CD14-positive monocyte (primary cell): ENCODE results near the gene TRIAP1. TPM values are rescaled to one million over a fixed set of nuclear protein-coding genes. Genes with fewer than 3 reads are reported as not detected.

Experiments
- DNase-seq, 3 donors: peaks; one replicate each; pipeline ENCODE4 v3.0.0-alpha.2; 2011 to 2022
- H2AFZ ChIP-seq: 2 replicates; pipeline ENCODE4 v1.6.0; 2012; ENCODE audit warnings: mild to moderate bottlenecking, low read depth, low read length, inconsistent platforms; ENCODE audit not compliant: insufficient read depth, poor library complexity, severe bottlenecking
- H3K27ac ChIP-seq, 2 donors: 1 replicate in 1 of 2; 2 replicates in 1 of 2; pipeline ENCODE4 v1.5.1; 2012 to 2013; ENCODE audit warnings: low read length in 2 of 2, control low read depth in 1 of 2, inconsistent platforms in 1 of 2, low read depth in 1 of 2, mild to moderate bottlenecking in 1 of 2
- H3K27me3 ChIP-seq, 2 donors: one replicate each; pipeline versions ENCODE4 v1.6.0 to v1.6.1; 2011 to 2013; ENCODE audit warnings: low read length in 2 of 2; ENCODE audit not compliant: control insufficient read depth in 2 of 2, insufficient read depth in 2 of 2
- H3K36me3 ChIP-seq, 2 donors: replicated peaks in 1 of 2; 1 replicate in 1 of 2; 2 replicates in 1 of 2; pipeline versions ENCODE4 v1.5.1 to v1.6.1; 2012 to 2013; ENCODE audit warnings: low read length in 2 of 2, control low read depth in 1 of 2, inconsistent platforms in 1 of 2, mild to moderate bottlenecking in 1 of 2; ENCODE audit not compliant: insufficient read depth in 2 of 2, control insufficient read depth in 1 of 2
- H3K4me1 ChIP-seq, 2 donors: 1 replicate in 1 of 2; 2 replicates in 1 of 2; pipeline versions ENCODE4 v1.5.1 to v1.6.1; 2012 to 2013; ENCODE audit warnings: low read length in 2 of 2, control low read depth in 1 of 2, inconsistent platforms in 1 of 2, mild to moderate bottlenecking in 1 of 2, moderate library complexity in 1 of 2; ENCODE audit not compliant: insufficient read depth in 2 of 2, control insufficient read depth in 1 of 2
- H3K4me2 ChIP-seq: replicated peaks from 2 replicates; pipeline ENCODE3; 2012; ENCODE audit warnings: low read length, moderate library complexity, mild to moderate bottlenecking; ENCODE audit not compliant: poor library complexity, severe bottlenecking; ENCODE audit errors: extremely low read depth
- H3K4me3 ChIP-seq, 3 experiments: fragments of 200-600 bp in 1 of 3; sonication (generic) in 1 of 3; replicated peaks in 1 of 3; 1 replicate in 2 of 3; 2 replicates in 1 of 3; pipeline ENCODE4 v1.5.1; 2011 to 2013; ENCODE audit warnings: low read length in 3 of 3, mild to moderate bottlenecking in 3 of 3, control low read depth in 2 of 3, low read depth in 2 of 3, inconsistent platforms in 1 of 3, moderate library complexity in 1 of 3
- H3K79me2 ChIP-seq: 2 replicates; pipeline ENCODE4 v1.6.0; 2012; ENCODE audit warnings: mild to moderate bottlenecking, control low read depth, inconsistent platforms, low read length, moderate library complexity; ENCODE audit not compliant: insufficient read depth
- H3K9ac ChIP-seq: 2 replicates; pipeline ENCODE4 v1.6.0; 2017; ENCODE audit warnings: low read length, mild to moderate bottlenecking; ENCODE audit not compliant: insufficient read depth, poor library complexity, severe bottlenecking
- H3K9me3 ChIP-seq, 2 donors: replicated peaks in 1 of 2; 1 replicate in 1 of 2; 2 replicates in 1 of 2; pipeline versions ENCODE4 v1.5.1 to v1.6.1; 2012 to 2013; ENCODE audit warnings: low read length in 2 of 2, control low read depth in 1 of 2; ENCODE audit not compliant: control insufficient read depth in 1 of 2, insufficient read depth in 1 of 2
- H4K20me1 ChIP-seq: 2 replicates; pipeline ENCODE4 v1.6.0; 2012; ENCODE audit warnings: mild to moderate bottlenecking, low read length, control low read depth, moderate library complexity; ENCODE audit not compliant: insufficient read depth
- H3K27ac Mint-ChIP-seq, 7 donors: one replicate each; pipeline ENCODE4 v1.8.0; 2020; ENCODE audit warnings: mild to moderate bottlenecking in 7 of 7, mixed read lengths in 7 of 7, moderate library complexity in 6 of 7, inconsistent platforms in 2 of 7
- H3K27me3 Mint-ChIP-seq, 3 donors: one replicate each; pipeline ENCODE4 v1.8.0; 2021 to 2022; ENCODE audit warnings: low read depth in 3 of 3, mild to moderate bottlenecking in 3 of 3, mixed read lengths in 3 of 3, moderate library complexity in 3 of 3, inconsistent platforms in 1 of 3
- H3K36me3 Mint-ChIP-seq, 2 donors: one replicate each; pipeline ENCODE4 v1.8.0; 2020; ENCODE audit warnings: mixed read lengths in 2 of 2, inconsistent platforms in 1 of 2, mild to moderate bottlenecking in 1 of 2
- H3K4me1 Mint-ChIP-seq: one replicate; pipeline ENCODE4 v1.8.0; 2020; ENCODE audit warnings: mild to moderate bottlenecking, mixed read lengths
- H3K4me3 Mint-ChIP-seq, 2 donors: one replicate each; pipeline ENCODE4 v1.8.0; 2020; ENCODE audit warnings: mild to moderate bottlenecking in 2 of 2, mixed read lengths in 2 of 2, moderate library complexity in 1 of 2
- H3K9me3 Mint-ChIP-seq, 7 donors: one replicate each; pipeline ENCODE4 v1.8.0; 2020 to 2022; ENCODE audit warnings: mixed read lengths in 7 of 7, mild to moderate bottlenecking in 6 of 7, moderate library complexity in 6 of 7, inconsistent platforms in 2 of 7
- WGBS: methylation state at CpG from one replicate; pipeline ENCODE4 v1.1.5; 2013; ENCODE audit warnings: missing lambda C conversion rate; ENCODE audit not compliant: insufficient coverage; 5-methylcytosine and 5-hydroxymethylcytosine counted together
- intact Hi-C, 2 donors: fragments of 100-400 bp; cut with micrococcal nuclease; formaldehyde crosslinking; loops; one replicate each; pipeline versions ENCODE4 v1.15.0 to v1.15.1; 2023
- polyA plus RNA-seq, 3 donors: library from polyadenylated mRNA; depleted of rRNA in 1 of 3; unstranded in 2 of 3; stranded (reverse) in 1 of 3; fragments of 300-500 nt in 2 of 3; fragments of >200 nt in 1 of 3; fragmentation: Illumina TruSeq in 2 of 3; gene quantifications; 1 replicate in 2 of 3; 2 replicates in 1 of 3; pipeline ENCODE4 v1.2.3, GENCODE V29; 2012 to 2021
- TF ChIP-seq, protein P1 (sequence below): fragments of 200-600 bp; IDR thresholded peaks from one replicate; pipeline ENCODE4 v1.8.0; 2022; ENCODE audit warnings: antibody characterized with exemption, mild to moderate bottlenecking

TRIAP1 gene
- polyA plus RNA-seq, 3 donors, result 11.3 to 61.9 (median 57.0) TPM

- intact Hi-C loops, result no loop called here
- H2AFZ ChIP-seq, result peak overlapping the region; percentile 65
- H3K4me3 ChIP-seq, result no peak overlapping the region
- H3K4me2 ChIP-seq, result no peak overlapping the region
- no peak for DNase-seq
- peaks cover 0 to 4% (median 1%) of the 10 kb centered on the region in 7 donors for H3K9me3 Mint-ChIP-seq
- peaks cover 4% of the 10 kb centered on the region for H3K4me1 Mint-ChIP-seq
- H3K9ac ChIP-seq, result no peak overlapping the region
- peak overlapping the region in 1 of 2 donors; percentile 49 for H3K4me3 Mint-ChIP-seq
- H3K79me2 ChIP-seq, result no peaks in the 10 kb centered on the region
- WGBS, result 15% methylated on average over 15 of the region's 18 CpGs
- peaks cover 2 to 23% of the 10 kb centered on the region in 2 donors for H3K27me3 ChIP-seq
- H3K27ac Mint-ChIP-seq, result no peak overlapping the region
- H3K27me3 Mint-ChIP-seq, result peaks cover 20 to 43% (median 38%) of the 10 kb centered on the region in 3 donors
- no peak overlapping the region for H3K27ac ChIP-seq
- no peaks in the 10 kb centered on the region for H3K36me3 ChIP-seq
- TF ChIP-seq, protein P1, sequence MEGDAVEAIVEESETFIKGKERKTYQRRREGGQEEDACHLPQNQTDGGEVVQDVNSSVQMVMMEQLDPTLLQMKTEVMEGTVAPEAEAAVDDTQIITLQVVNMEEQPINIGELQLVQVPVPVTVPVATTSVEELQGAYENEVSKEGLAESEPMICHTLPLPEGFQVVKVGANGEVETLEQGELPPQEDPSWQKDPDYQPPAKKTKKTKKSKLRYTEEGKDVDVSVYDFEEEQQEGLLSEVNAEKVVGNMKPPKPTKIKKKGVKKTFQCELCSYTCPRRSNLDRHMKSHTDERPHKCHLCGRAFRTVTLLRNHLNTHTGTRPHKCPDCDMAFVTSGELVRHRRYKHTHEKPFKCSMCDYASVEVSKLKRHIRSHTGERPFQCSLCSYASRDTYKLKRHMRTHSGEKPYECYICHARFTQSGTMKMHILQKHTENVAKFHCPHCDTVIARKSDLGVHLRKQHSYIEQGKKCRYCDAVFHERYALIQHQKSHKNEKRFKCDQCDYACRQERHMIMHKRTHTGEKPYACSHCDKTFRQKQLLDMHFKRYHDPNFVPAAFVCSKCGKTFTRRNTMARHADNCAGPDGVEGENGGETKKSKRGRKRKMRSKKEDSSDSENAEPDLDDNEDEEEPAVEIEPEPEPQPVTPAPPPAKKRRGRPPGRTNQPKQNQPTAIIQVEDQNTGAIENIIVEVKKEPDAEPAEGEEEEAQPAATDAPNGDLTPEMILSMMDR, result no peak
- no peaks in the 10 kb centered on the region for H3K9me3 ChIP-seq
- H3K4me1 ChIP-seq, result no peaks in the 10 kb centered on the region
- no peaks in the 10 kb centered on the region for H4K20me1 ChIP-seq
- H3K36me3 Mint-ChIP-seq, result no peaks in the 10 kb centered on the region
These were observed 51.5 kb downstream of the TRIAP1 start for GRCh38 chr12:120394483-120395367.

Other genes starting within 250 kb of the TRIAP1 start
- 1,000 to 10,000 TPM in 1 of 3 donors, 100 to 1,000 TPM in 2; 650 to 1,928 (median 651) TPM for gene RPLP0, start 245.3 kb downstream of the TRIAP1 start, polyA plus RNA-seq
- gene PXN, start 180.7 kb downstream of the TRIAP1 start, polyA plus RNA-seq, result 100 to 1,000 TPM in 1 of 3 donors, 10 to 100 TPM in 2; 62.5 to 106 (median 98.4) TPM
- 10 to 100 TPM in 1 of 3 donors, not detected in 2; 52.3 TPM for gene RNU4-2, start 154.5 kb downstream of the TRIAP1 start, polyA plus RNA-seq
- not detected for gene RNU4-1, start 153.1 kb downstream of the TRIAP1 start, polyA plus RNA-seq
- gene SIRT4, start 144.1 kb downstream of the TRIAP1 start, polyA plus RNA-seq, result under 1 TPM; 0.30 to 0.72 (median 0.53) TPM
- gene PLA2G1B, start 118.6 kb downstream of the TRIAP1 start, polyA plus RNA-seq, result not detected
- gene MSI1, start 77.2 kb downstream of the TRIAP1 start, polyA plus RNA-seq, result not detected
- 100 to 1,000 TPM; 345 to 924 (median 901) TPM for gene COX6A1, start 8.3 kb downstream of the TRIAP1 start, polyA plus RNA-seq
- gene GATC, start 60 bp upstream of the TRIAP1 start, polyA plus RNA-seq, result 10 to 100 TPM; 10.7 to 13.8 (median 11.3) TPM
- gene SRSF9, start 23.4 kb upstream of the TRIAP1 start, polyA plus RNA-seq, result 100 to 1,000 TPM; 127 to 218 (median 200) TPM
- 100 to 1,000 TPM; 184 to 504 (median 486) TPM for gene DYNLL1, start 49.7 kb upstream of the TRIAP1 start, polyA plus RNA-seq
- gene COQ5, start 82.8 kb upstream of the TRIAP1 start, polyA plus RNA-seq, result 10 to 100 TPM in 2 of 3 donors, 1 to 10 TPM in 1; 9.3 to 38.9 (median 30.6) TPM
- 100 to 1,000 TPM in 2 of 3 donors, 10 to 100 TPM in 1; 62.4 to 178 (median 106) TPM for gene RNF10, start 88.0 kb upstream of the TRIAP1 start, polyA plus RNA-seq
- gene POP5, start 135.0 kb upstream of the TRIAP1 start, polyA plus RNA-seq, result 10 to 100 TPM; 57.2 to 78.7 (median 61.2) TPM
- gene CABP1, start 194.2 kb upstream of the TRIAP1 start, polyA plus RNA-seq, result under 1 TPM in 2 of 3 donors, not detected in 1; 0.19 to 0.43 TPM
- gene MLEC, start 240.8 kb upstream of the TRIAP1 start, polyA plus RNA-seq, result 10 to 100 TPM; 10.9 to 79.5 (median 65.3) TPM